HepG2 (cell line): Measurements from ENCODE around the gene CD58.

Experiments
- NR2C2 ChIP-seq: sonication (generic); formaldehyde crosslinking; IDR thresholded peaks from 2 replicates; pipeline ENCODE4 v1.4.0; 2020; ENCODE audit warnings: missing genetic modification reagents, mild to moderate bottlenecking, moderate library complexity, borderline replicate concordance
- TCF7 ChIP-seq: sonication (generic); IDR thresholded peaks from 2 replicates; pipeline ENCODE4 v1.6.1; 2016; ENCODE audit warnings: antibody characterized with exemption, low read depth
- ZNF274 ChIP-seq: sonication (generic); formaldehyde crosslinking; IDR thresholded peaks from 2 replicates; pipeline ENCODE4 v1.5.1; 2020; ENCODE audit warnings: mild to moderate bottlenecking, missing genetic modification reagents
- TF ChIP-seq, protein P1 (sequence below): sonication (generic); formaldehyde crosslinking; IDR thresholded peaks from 2 replicates; pipeline ENCODE4 v1.5.0; 2020; ENCODE audit warnings: mild to moderate bottlenecking, missing genetic modification reagents, moderate library complexity

DNA sequence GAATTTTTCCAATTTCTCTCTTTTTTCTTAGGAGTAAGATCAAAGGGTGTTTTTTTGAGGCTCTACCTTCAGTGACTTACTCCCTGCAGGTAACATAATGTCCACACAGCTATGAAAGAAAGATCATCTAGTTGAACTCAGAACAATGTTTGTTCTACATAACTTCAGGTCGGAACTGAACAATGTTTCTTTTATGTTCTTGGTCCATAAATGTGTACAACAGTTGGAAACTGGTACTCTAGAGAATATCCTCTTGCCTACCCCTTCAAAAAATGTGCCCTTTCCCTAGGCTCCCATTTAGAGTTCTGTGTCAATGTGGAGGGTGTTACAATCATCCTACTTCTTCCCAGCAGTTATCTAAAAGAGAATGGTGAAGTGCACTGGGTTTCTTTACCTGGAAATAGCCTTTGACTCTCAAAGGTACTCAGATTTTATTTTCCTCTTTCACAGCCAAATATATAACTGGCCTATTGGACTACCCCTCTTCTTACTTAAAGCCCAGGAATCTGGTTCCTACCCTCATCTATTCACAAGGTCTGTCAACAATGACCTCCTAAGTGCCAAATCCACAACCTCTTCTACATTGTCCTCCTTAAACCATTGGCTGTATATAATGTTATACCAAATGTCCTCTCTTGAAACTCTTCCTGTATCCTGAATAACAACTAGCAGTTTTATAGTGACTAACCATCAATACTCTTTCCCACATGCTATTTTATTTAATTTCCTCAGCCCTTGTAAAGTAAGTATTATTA is 42.3 kb downstream of the CD58 start:
- TF ChIP-seq TCF7 (peak; percentile 65), NR2C2 (CRISPR knock-in tag) (no peak), ZNF274 (no peak)
- TF ChIP-seq, protein P1, sequence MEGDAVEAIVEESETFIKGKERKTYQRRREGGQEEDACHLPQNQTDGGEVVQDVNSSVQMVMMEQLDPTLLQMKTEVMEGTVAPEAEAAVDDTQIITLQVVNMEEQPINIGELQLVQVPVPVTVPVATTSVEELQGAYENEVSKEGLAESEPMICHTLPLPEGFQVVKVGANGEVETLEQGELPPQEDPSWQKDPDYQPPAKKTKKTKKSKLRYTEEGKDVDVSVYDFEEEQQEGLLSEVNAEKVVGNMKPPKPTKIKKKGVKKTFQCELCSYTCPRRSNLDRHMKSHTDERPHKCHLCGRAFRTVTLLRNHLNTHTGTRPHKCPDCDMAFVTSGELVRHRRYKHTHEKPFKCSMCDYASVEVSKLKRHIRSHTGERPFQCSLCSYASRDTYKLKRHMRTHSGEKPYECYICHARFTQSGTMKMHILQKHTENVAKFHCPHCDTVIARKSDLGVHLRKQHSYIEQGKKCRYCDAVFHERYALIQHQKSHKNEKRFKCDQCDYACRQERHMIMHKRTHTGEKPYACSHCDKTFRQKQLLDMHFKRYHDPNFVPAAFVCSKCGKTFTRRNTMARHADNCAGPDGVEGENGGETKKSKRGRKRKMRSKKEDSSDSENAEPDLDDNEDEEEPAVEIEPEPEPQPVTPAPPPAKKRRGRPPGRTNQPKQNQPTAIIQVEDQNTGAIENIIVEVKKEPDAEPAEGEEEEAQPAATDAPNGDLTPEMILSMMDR (CRISPR knock-in tag): no peak
